ENCODE measurements around the gene CA12. TPM values are rescaled to one million over a fixed set of nuclear protein-coding genes. Genes with fewer than 3 reads are reported as not detected.

The CA12 gene
- total and polyA plus RNA-seq, 9 of the 15 experiments (the other 6 are each of a cell fraction or from before 2014, with no cell fraction given): 0.01 to 0.78 (median 0.15) TPM; not detected in 1

DNA sequence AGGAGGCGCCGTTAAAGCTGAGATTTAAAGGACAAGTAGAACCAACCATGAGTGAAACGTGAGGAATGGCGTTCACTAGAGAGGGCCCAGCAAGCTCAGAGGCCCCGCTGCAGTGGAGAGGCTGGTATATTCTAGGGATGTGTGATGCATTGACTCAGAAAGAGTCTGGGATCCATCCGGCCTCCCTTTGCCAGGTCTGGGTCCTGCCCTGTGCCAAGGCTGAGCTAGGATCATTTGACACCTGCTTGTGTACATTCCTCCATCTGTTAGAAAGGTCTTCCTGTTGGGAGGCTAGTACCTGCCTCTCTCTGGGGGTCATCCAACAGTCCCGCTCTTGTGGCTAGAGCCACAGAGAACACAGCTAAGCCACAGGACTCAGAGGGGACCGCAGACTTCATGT, 28.4 kb downstream of the CA12 start:
- Histone ChIP-seq H2AFZ (ENCODE audit: low read depth, low read length) (no peak overlapping the region), H3K4me2 (ENCODE audit: insufficient read depth, low read length) (no peak overlapping the region), H3K9me3 (replicated peaks; ENCODE audit: control insufficient read depth, insufficient read depth, low read depth, low read length) (no peaks in the 10 kb centered on the region), H3K4me3 (no peak overlapping the region), H3K9ac (ENCODE audit: insufficient read depth in 1 of 2, low read depth in 2 of 2, low read length in 2 of 2) (no peak overlapping the region), H3K79me2 (ENCODE audit: control insufficient read depth, insufficient read depth, low read length) (no peaks in the 10 kb centered on the region), H3K27me3 (ENCODE audit: control insufficient read depth in 2 of 2, insufficient read depth in 2 of 2, low read length in 2 of 2) (no peaks in the 10 kb centered on the region), H4K20me1 (replicated peaks; ENCODE audit: control insufficient read depth, insufficient read depth, low read length) (no peaks in the 10 kb centered on the region), H3K9me1 (ENCODE audit: control insufficient read depth, insufficient read depth, low read length) (no peaks in the 10 kb centered on the region), H3K36me3 (ENCODE audit: control insufficient read depth, insufficient read depth, low read length) (no peaks in the 10 kb centered on the region), H3K27ac (ENCODE audit: extremely low read depth, low read depth, low read length) (no peak overlapping the region), H3K4me1 (replicated peaks in 1 of 2; ENCODE audit: control insufficient read depth in 2 of 2, insufficient read depth in 2 of 2, low read length in 2 of 2) (peaks cover 0 to 7% of the 10 kb centered on the region in 2 experiments; a peak in 2 of 5 replicates)
- BruUV-seq (replicated peaks): no TSS peak
- in situ Hi-C loops (cut with MboI): no loop called here
- ChIA-PET CTCF (ENCODE audit: low intra/inter-chr PET ratio) (no interaction called here), POLR2A (interaction anchor here (1.6 kb wide), 1 partner anchor 9 kb away, joined by 8 read pairs; no protein-coding TSS in a partner anchor)
- no peak for TF ChIP-seq PTTG1 (tag; IDR thresholded peaks at IDR 0.05; ENCODE audit: low read depth)
- no peak for TF ChIP-seq BHLHE40 (IDR thresholded peaks at IDR 0.05; ENCODE audit: low read length)
- TF ChIP-seq THRB (CRISPR knock-in tag; conservative IDR thresholded peaks at IDR 0.05): no peak
- TF ChIP-seq MYBL2 (IDR thresholded peaks at IDR 0.05; ENCODE audit: low read depth): no peak
- no peak for TF ChIP-seq MYBL2 (CRISPR knock-in tag; IDR thresholded peaks at IDR 0.05; ENCODE audit: borderline replicate concordance)
- TF ChIP-seq CBX3 (IDR thresholded peaks at IDR 0.05; ENCODE audit: borderline replicate concordance in 1 of 2, low read length in 2 of 2): no peak
- no peak for TF ChIP-seq ZNF445 (CRISPR knock-in tag; IDR thresholded peaks at IDR 0.05; ENCODE audit: low read depth)
- FAIRE-seq: no peak
- DNase-seq (ENCODE audit: extremely low read depth in 1 of 4, low spot score in 3 of 4): no peak
- intact Hi-C loops (cut with micrococcal nuclease): no loop called here
- no peak for ATAC-seq
- WGBS (ENCODE audit: insufficient coverage, low coverage, missing lambda C conversion rate): 27% methylated on average over 8 of the region's 8 CpGs
